ENCODE results near the gene RAD51B. TPM values are rescaled to one million over a fixed set of nuclear protein-coding genes. Genes with fewer than 3 reads are reported as not detected.

Gene RAD51B
- total RNA-seq, 1 donor from 2014 or later = 3.3 TPM

DNA sequence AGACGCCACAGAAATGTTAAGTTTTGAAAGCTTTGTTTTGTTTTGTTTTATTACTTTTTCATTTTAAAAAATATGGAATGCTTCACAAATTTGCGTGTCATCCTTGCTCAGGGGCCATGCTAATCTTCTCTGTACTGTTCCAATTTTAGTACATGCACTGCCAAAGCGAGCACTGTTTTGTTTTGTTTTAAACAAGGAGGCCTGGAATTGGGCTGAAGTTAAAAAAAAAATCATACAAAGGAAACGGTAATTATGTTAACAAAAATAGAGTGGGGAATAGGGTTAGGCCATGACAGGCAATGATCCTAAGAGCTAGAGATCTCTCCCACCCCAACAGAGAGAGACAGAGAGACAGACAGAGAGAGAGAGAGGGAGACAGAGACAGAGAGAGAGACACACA is 916.3 kb downstream of the RAD51B start:
- no peak for DNase-seq (ENCODE audit: low spot score)

DNA sequence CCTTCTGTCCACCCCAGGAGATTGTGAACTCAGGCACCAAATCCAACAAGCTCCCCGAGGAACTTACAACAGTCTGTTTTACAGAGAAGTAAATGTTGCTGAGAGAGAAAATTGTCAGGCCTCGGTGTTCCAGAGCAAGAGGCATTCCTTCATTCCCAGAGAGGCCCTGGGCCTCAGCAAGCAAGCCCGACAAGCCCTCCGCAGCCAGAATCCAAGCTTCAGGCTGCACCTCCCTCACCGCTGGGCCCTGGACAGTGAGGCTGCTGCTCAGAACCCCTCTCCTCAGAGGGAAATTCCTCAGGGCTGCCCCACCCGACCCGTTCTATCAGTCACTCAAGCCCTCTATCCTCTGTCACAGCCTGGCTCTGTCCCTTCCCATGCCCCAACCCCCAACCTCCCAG is 916.9 kb downstream of the RAD51B start:
- DNase-seq (ENCODE audit: low spot score) (no peak), ATAC-seq (no peak)

More for the DNA sequence above, 916.3 kb downstream of the RAD51B start:
- ATAC-seq = no peak

DNA sequence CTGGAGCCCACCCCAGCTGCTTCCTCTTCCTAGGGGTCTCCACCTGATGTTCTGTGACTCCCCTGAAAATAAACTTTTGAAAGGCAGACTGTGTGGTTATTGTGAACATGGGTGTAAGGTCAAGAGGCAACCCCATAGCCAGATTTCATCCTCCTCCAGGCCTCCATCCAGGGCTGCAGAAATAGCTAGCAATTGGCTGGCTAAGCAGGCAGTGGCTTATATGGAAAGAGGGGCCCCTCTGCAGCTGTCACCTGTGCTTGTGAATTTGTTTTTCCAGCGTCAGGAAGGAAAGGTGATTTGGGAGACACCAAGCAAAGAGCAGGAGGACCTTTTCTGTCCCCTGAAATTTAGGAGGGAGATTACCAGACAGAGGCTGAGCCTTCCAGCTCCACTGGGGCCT is 917.5 kb downstream of the RAD51B start:
- no peak for ATAC-seq
- no peak for DNase-seq (ENCODE audit: low spot score)

DNA sequence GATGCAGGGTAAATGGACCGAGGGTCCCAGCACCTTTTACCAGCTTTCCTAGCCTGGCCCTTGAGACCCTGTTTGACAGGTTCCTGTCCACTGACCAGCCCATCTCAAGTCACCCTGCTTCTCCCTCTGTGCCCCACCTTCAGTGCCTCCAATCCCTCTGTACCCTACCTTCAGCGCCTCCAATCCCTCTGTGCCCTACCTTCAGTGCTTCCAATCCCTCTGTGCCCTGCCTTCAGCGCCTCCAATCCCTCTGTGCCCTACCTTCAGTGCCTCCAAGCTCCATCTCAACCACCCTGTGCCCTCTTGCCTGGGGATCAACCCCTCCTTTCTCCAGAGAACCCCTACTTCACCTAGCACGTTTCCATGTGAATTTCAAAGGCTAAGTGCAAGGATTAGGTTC is 919.0 kb downstream of the RAD51B start:
- DNase-seq (ENCODE audit: low spot score) (no peak), ATAC-seq (no peak)

DNA sequence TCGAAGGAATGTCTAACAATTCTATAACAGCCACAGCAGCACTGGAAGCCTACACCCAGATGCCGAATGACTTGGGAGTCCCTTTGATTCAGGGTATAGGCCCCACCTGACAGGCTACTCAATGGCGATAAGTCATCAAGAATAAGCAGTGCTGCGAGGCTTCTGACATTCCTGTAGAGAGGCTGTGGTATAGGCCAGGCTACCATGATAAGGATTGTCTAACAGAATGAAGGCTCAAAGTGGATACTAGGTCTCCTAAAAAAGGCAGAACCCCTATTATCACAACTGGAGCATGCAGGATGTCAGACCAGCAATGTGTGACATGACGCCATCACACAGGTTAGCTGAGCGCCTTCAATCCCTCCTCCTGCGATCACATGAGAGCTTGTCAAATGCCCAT is 920.1 kb downstream of the RAD51B start:
- no peak for DNase-seq (ENCODE audit: low spot score)
- no peak for ATAC-seq

DNA sequence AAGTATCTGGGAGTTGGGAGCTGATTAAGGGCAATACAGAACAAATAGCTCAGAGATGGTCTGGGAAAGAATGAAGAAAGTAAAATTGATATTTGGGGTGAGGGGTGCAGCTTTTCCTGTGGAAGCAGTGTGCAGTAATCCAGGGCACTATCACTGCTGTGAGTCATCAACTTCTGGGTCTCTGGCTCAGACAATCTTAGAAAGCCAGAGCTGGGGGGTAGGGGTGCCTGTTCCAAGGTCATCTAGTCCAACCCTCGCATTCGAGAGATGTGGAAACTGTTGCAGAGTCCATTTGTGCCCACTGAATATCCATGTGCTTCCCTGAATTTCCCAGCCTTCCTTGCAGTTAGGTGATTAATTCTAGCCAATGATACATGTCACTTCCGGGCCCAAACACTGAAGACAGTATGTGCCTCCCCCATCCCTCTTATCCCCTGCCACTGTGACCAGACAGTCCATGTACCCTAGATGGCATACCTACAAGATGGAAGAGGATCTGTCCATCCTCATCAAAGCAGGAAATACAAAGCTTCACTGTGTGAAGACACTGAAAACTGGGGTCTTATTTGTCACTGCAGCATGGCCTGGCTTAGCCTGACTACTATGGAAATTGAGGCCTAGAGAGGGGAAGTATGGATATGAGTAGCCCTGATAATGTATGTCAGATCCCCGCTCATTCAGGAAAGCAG is 921.4 kb downstream of the RAD51B start:
- no peak for DNase-seq (ENCODE audit: low spot score)
- no peak for ATAC-seq

DNA sequence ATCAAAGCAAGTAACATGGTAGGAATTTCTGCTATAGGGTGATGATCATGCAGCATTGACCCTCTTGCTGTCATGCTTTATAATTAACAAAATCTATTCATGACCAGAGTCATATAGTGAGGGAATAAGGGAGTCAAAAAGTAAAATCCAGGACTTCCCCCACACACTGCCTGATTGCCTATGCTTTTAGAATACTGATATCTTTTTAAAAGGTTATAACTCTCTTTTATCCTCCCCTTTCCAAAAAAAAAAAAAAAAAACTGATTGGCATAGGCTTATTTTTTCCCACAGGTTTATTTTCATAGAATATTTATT is 921.9 kb downstream of the RAD51B start:
- ATAC-seq = no peak
- no peak for DNase-seq (ENCODE audit: low spot score)

DNA sequence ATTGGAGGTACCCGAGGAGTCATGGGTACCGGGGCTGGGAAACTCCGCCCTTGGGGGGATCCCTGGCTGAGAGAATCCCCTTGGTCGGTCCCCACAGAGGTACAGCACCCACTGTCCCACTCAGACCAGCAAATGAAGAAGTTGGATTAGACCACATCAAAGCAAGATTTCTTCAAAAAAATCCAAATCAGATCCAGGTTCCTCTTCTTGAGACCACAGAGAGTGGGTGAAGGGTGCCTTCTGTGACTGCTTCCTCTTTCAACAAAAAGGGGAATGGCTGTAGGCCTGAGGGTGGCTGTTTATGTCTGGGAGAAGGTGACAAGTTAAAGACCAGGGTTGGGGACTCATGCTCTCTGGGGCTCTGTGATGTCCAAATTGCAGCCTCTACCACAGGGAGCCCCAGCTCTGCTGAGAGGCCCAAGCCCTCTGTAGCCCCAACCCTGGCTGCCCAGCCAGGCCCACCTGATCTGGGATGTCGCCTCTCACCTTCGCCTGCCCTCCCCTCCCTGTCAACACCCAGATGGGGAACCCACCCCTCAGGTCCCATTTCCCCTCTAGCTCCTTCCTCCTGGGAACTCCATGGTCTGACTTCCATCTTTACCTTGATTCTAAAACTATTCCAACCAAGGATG is 922.4 kb downstream of the RAD51B start:
- DNase-seq (ENCODE audit: low spot score) (no peak), ATAC-seq (peak; percentile 43)

DNA sequence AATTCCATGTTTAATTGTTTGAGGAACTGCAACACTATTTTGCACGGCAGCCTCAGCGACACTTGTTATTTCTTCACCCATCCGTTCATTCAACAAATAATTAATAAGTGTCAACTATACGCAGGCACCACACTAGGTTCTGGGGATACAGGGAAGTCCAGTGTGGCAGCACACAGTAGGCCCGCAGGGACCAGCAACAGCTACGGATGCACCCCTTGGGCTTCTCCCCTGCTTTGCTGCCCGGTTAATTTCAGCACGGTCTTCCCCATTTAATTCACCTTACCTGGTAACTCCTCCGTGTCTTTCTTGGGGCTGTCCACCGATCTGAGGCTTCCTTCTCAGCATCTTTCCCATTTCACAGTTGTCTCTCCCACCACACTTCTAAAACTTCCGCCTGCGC is 925.0 kb downstream of the RAD51B start:
- no peak for DNase-seq (ENCODE audit: low spot score)
- ATAC-seq = no peak

DNA sequence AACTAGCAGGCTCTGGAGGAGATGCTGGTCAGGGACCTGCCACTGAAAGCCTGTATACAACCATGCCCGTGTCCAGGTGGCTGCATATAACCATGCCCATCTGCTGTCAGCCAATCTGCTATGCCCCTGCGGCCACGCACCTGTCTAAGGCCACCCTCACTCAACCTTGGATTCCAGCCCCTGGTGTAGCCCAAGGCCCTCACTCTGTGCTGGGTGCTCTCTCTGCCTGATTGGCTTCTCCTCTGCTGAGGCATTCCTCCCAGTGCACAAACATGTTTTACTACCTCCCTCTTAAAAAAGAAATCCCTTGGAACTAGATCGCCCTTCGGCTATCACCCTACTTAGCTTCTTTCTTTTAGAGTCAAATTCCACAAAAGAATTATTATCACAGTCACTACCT is 927.8 kb downstream of the RAD51B start:
- DNase-seq (ENCODE audit: low spot score) (no peak), ATAC-seq (no peak)

DNA sequence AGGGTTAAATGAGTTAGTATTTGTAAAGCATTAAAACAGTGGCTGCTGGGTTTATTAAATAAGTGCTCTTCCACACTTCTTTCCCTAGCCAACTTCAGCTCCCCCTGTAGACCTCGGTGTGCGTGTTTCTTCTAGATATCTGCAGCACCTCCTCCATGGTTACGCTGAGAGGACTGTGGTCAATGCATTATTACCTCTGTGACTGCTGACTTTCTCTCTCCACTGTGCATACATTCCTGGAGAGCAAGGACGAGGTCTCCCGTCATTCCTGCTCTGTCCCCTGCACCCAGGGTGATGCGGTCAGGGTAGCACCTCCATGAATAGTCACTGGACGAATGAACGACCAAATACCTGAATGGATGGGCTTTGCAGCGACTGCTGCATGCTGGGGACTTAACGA is 928.7 kb downstream of the RAD51B start:
- ATAC-seq (no peak), DNase-seq (ENCODE audit: low spot score) (no peak)

DNA sequence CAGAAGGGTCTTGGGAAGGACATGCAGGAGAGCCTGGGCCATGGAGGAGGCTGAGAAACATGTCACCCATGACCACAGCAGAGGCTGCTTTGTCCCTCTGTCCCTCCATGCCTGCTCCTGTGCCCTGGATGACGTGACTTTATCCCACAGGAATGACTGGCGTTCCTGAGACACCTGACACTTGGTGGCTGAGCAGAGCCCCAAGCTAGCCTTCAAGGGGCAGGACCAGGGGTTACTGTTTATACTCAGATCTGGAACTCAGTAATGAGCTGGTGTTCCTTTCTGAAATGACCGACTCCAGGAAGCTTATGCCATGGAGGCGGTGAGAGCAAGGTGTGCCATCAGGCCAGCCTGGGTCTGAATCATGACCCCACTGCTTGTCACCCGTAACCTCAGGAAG is 929.1 kb downstream of the RAD51B start:
- no peak for ATAC-seq

DNA sequence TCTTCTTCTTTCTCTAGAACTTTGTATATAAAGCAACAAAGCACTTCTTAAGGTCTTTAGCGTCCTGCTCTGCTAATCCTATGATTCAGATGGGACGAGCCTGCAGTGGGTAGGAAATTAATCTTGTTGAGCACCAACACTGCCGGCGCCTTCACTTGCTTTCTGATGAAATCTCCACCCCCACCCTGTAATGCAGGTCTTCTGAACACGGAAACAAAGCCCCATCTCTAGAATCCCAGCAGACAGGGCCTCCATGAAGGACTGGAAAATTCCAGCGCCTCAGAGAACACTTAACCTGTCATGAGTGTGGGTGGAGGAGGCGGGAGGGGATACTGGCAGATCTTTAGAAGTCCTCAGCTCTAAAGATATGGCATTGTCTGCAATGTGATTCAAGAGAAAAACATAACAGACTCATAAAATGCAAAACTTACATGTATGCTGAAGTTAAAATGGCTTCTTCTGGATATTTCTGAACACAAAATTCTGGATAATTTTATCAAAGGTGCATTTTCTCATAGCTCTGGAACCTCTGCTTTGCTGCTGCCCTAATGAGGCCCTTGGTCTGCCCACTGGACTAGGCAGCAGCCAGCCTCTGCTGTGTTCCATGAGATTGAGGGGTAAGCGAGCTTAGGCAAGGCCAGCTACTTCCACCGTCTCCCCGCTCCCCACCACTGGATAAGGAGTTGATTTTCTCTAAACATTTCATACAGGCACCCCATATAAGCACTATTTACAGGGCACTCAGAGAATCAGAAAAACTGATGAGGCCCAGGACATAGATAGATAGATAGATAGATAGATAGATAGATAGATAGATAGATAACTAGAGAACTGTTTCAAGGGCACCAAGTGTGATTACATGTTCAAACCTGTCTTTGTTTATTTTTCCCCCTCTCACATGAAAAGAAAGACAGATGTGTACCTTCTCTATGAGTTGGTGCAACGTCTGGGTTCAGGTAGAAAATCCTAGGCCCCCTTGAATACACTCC is 930.2 kb downstream of the RAD51B start:
- DNase-seq (ENCODE audit: low spot score) (no peak), ATAC-seq (no peak)

More for the DNA sequence above, 929.1 kb downstream of the RAD51B start:
- DNase-seq (ENCODE audit: low spot score) = no peak

DNA sequence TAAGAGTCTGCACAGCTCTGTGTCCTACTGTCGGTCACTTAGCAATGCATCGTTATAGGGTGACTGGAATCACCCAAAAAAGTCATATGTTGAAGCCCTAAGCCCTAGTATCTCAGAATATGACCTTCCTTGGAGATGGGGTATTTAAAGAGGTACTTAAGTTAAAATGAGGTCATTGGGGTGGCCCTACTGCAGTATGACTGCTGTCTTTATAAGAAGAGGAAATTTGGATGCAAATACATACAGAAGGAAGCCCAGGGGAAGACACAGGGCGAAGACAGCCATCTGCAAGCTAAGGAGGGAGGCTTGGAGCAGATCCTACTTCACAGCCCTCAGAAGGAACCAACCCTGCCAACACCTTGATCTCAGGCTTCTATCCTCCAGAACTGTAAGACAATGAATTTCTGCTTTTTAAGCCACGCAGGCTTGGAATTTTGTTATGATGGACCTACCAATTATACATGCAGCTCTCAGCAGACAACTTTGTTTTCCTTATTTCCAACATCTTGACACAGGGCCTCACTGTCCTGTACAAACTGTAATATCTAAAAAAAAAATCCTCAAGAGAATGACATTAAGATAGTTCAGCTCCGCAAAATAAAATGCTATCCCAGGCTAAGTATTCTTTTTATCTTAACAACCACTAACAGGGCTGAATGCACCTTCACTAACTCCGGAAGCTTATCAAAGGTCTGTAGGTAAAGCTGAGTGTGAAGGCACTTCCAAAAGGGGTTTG is 932.9 kb downstream of the RAD51B start:
- ATAC-seq = no peak
- DNase-seq (ENCODE audit: low spot score) = no peak

DNA sequence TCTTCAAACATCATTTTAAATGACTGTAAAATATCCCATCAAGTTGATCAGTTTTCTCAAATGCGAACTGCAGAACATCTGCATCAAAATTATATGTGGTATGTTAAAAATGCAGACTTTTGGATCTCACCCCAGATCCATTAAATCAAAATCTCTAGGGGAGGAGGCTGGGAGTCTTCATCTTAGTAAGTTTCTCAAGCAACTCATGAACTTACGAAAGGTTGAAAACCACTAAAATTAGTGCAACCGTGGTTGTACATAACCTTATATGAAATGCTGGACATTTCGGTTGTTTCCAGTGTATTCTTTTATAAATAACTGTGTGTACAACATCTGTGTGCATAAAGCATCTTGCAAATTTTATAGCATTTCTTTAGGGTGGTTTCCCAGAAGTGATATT is 934.1 kb downstream of the RAD51B start:
- ATAC-seq (no peak), DNase-seq (ENCODE audit: low spot score) (no peak)

DNA sequence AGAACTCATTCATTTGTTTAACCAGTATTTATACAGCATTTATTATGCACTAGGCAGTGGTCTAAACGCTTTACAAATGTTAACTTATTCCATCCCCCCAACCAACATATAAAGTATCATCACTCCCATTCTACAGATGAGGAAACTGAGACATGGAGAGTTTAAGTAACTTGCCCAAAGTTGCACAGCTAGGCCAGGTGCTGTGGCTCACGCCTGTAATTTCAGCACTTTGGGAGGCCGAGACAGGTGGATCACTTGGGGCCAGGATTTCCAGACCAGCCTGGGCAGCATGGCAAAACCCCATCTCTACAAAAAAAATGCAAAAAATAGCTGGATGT is 935.4 kb downstream of the RAD51B start:
- no peak for ATAC-seq
- DNase-seq (ENCODE audit: low spot score) = no peak

DNA sequence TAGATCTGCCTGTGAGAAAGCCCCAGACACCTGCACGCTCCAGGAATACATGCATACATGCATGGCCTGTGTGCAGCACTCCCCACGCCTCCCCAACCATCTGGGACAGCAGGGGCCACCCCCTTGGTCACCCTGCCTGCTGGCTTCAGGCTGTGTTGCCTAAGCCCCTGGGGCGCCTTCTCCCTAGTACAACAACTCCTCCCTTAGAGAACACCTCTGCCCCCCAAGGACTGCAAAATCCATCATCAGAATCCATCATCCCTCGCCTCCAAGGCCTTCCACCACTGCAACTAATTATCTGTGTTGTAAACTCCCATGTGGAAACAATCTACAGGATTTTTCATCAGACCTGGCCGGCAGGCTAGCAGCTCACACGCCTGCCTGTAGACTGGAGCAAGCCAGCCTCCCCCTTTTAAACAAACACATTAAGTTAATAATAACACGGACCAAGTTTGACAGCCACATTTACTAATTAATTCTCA is 936.5 kb downstream of the RAD51B start:
- DNase-seq (ENCODE audit: low spot score) (no peak), ATAC-seq (peak; percentile 18)

DNA sequence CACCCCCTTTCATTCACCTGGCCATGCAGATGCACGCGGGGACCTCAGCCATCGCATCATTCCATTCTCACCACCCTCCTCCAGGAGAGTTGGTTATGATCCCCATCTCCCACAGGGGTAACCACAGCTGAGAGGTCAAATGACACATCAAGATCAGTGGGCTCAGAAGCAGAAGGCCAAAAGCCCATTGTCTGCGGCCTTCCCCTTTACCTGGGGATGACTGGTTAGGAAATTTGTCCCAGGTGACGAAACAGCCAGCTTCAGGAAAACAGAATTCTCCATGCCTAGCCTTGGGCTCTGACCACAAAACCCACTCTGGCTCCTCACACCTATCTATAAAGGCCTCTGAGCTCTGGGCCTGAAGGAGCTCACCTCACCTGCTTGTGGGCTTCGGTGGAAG is 937.2 kb downstream of the RAD51B start:
- no peak for DNase-seq (ENCODE audit: low spot score)
- no peak for ATAC-seq

DNA sequence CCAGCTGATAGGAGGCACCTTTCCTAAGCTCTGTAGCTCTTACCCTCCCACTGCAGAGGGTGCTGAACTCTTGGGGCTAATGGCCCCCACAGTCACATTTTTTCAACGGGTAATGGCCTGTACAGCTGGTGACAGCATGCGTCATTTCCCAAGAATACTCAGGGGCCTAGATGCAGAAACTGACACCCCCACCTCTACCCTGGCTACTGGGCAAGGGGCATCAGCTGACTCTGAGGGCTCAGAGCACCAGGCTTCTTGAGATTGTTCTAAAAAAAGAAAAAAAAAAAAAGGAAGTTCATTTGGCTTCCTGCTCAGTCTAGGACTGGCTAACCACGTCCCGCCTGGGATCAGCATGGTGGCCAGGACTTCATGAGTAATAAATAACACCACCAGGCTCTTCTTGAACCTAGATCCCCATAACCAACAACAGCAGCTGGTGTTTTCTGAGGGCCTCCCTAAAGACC is 938.1 kb downstream of the RAD51B start:
- ATAC-seq (peak; percentile 66), DNase-seq (ENCODE audit: low spot score) (no peak)

DNA sequence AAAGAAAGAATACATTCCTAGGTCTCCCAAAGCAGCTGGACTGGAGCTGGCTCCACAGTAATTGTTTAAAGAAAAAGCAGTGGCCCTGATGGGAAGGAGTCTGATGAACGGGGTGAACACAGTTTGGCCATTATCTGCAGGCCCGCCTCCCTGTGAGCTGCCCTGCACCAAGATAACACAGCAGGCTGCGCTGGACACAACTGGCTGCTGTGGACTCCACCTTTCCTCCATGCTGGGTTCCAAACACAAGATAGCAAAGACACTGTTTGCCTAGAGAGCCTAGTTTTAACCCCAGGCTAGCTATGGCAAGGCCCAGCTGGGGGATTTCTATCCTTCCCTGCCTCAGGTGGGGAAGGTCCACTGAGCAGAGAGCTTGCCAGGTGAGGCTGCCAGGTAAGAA is 938.7 kb downstream of the RAD51B start:
- DNase-seq (ENCODE audit: low spot score) (no peak), ATAC-seq (no peak)

DNA sequence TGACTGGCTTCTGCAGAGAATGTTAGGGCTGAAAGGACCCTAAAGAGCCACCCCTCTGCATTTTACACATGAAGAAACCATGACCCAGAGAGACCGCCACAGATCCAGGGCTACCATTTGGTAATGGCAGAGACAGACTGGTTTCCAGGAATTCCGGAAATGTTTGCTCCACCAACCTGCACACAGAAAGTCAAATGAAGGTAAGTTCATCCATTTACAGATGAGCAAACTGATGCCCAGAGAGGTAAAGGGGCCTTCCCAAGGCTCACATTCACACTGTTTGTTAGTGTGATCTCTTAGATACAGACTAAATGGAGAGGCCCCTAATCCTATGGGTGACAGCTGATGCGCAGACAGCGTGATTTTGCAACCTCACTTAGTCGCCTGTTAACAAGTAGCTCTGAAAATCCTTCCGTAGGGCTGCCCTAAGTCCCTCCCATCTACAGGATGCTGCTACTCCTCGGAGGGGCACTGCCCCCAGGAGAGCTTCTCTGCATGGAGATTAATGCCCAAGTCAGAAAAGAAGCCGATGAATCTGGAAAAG is 939.5 kb downstream of the RAD51B start:
- DNase-seq (ENCODE audit: low spot score) (no peak), ATAC-seq (no peak)

All from left lobe of liver (tissue), 2 donors.